ENCODE measurements around the gene FAM118A. TPM values are rescaled to one million over a fixed set of nuclear protein-coding genes. Genes with fewer than 3 reads are reported as not detected.

The FAM118A gene
- total RNA-seq, 1 donor from 2014 or later, result 49.6 TPM

DNA sequence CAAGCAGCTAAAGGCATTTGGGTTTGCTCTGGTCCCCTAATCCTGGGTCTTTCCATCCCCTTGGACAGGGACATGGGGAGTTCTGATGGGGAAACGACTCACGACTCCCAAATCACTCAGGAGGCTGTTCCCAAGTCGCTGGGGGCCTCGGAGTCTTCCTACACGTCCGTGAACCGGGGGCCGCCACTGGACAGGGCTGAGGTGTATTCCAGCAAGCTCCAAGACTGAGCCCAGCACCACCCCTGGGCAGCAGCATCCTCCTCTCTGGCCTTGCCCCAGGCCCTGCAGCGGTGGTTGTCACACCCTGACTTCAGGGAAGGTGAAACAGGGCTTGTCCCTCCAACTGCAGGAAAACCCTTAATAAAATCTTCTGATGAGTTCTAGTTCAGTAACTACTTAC lies 14.2 kb upstream of the FAM118A start:
- DNase-seq (ENCODE audit: extremely low spot score in 2 of 2), result no peak
- Histone ChIP-seq H3K9me3 (no peaks in the 10 kb centered on the region), H3K36me3 (no peaks in the 10 kb centered on the region), H3K27me3 (no peaks in the 10 kb centered on the region), H3K27ac (no peak overlapping the region), H3K4me3 (no peak overlapping the region), H3K4me1 (no peaks in the 10 kb centered on the region)
- no peak for TF ChIP-seq POLR2AphosphoS5 (IDR thresholded peaks at IDR 0.05; ENCODE audit: insufficient read depth in 1 of 2, low read depth in 1 of 2)
- intact Hi-C loops (cut with DNase I), result no loop called here

DNA sequence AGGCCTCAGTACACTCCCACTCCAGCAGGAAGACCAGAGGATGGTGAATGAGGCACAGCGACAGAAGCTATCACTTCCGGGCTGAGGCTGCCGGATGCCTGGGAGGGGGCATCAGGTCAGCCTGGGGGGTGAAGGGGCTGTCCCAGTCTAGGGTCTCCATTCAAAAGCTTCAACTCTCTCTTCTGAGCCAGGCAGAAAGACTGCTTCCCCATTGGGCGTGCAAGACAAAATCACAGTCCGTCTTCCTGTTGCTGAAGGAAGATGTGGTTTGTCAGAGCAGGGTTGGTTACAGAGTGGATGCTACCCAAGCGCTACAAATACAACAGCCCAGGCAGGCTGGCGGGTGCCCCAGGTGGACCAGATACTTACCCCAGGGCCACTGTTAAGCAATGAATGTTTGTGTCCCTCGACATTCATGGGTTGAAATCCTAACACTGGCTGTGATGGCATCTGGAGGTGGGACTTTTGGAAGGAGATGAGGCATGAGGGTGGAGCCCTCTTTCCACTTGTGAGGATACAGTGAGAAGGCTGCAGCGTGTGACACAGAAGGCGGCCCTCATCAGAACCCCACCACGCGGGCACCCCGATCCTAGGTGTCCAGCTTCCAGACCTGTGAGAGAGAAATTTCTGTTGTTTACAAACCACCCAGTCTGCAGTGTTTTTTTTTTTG lies 13.0 kb upstream of the FAM118A start:
- no peaks in the 10 kb centered on the region for H3K27me3 ChIP-seq
- DNase-seq (ENCODE audit: extremely low spot score in 2 of 2), result no peak
- no peaks in the 10 kb centered on the region for H3K4me1 ChIP-seq
- no peaks in the 10 kb centered on the region for H3K9me3 ChIP-seq
- H3K36me3 ChIP-seq, result no peaks in the 10 kb centered on the region
- no peak overlapping the region for H3K27ac ChIP-seq
- intact Hi-C loops (cut with DNase I), result no loop called here
- TF ChIP-seq, protein P1, sequence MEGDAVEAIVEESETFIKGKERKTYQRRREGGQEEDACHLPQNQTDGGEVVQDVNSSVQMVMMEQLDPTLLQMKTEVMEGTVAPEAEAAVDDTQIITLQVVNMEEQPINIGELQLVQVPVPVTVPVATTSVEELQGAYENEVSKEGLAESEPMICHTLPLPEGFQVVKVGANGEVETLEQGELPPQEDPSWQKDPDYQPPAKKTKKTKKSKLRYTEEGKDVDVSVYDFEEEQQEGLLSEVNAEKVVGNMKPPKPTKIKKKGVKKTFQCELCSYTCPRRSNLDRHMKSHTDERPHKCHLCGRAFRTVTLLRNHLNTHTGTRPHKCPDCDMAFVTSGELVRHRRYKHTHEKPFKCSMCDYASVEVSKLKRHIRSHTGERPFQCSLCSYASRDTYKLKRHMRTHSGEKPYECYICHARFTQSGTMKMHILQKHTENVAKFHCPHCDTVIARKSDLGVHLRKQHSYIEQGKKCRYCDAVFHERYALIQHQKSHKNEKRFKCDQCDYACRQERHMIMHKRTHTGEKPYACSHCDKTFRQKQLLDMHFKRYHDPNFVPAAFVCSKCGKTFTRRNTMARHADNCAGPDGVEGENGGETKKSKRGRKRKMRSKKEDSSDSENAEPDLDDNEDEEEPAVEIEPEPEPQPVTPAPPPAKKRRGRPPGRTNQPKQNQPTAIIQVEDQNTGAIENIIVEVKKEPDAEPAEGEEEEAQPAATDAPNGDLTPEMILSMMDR (IDR thresholded peaks at IDR 0.05), result no peak
- TF ChIP-seq POLR2AphosphoS5 (IDR thresholded peaks at IDR 0.05; ENCODE audit: insufficient read depth in 1 of 2, low read depth in 1 of 2), result no peak
- no peak for TF ChIP-seq POLR2A (IDR thresholded peaks at IDR 0.05)
- H3K4me3 ChIP-seq, result no peak overlapping the region

DNA sequence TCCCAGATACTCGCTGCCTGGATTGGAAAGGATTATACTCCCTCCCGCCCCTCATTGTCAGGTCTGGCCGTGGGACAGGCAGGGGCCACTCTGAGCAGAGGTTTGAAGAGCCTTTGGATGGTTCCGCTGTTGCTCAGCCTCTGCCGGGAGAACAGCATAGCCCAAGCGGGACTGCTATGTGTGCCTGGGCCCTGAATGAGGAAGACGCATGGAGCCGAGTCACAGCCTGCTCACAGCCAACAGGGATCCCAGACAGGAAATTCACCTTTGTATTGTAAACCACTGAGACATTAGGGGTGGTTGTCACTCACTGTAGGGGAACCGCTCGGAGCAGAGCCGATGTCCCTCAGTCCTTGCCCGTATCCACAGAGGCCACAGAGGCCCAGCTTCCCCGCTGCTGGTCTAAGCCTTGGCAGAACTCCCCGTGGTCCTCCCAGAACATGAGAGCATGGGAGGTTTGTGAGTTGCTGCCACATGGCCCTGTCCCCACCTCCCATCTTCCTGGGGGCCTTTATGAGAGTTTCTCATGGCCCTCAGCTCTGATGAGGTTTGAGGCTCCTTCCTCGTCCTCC lies 10.7 kb upstream of the FAM118A start:
- no peak overlapping the region for H3K27ac ChIP-seq
- no peaks in the 10 kb centered on the region for H3K4me1 ChIP-seq
- TF ChIP-seq, protein P1 (IDR thresholded peaks at IDR 0.05), result no peak
- TF ChIP-seq POLR2AphosphoS5 (IDR thresholded peaks at IDR 0.05; ENCODE audit: insufficient read depth in 1 of 2, low read depth in 1 of 2) (no peak), POLR2A (IDR thresholded peaks at IDR 0.05) (no peak)
- no peaks in the 10 kb centered on the region for H3K36me3 ChIP-seq
- H3K9me3 ChIP-seq, result no peaks in the 10 kb centered on the region
- H3K4me3 ChIP-seq, result no peak overlapping the region
- intact Hi-C loops (cut with DNase I), result no loop called here
- DNase-seq (ENCODE audit: extremely low spot score in 2 of 2), result no peak
- no peaks in the 10 kb centered on the region for H3K27me3 ChIP-seq

DNA sequence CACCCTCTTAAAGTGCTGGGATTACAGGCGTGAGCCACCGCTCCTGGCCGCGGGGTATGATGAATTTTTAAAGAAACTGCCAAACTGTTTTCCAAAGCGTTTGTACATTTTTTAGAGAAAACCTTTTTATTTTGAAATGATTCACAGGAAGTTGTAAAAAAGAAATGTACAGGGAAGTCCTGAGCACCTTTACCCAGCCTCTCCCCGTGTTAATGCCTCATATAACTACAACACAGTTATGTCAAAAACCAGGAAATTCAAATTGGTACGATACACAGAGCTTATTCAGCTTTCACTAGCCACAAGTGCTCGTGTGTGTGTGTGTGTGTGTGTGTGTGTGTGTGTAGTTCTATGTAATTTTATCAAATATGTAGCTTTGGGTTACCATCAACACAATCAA lies 7.0 kb upstream of the FAM118A start:
- Histone ChIP-seq H3K27ac (no peak overlapping the region), H3K4me1 (no peaks in the 10 kb centered on the region), H3K36me3 (no peaks in the 10 kb centered on the region), H3K4me3 (no peak overlapping the region), H3K27me3 (no peaks in the 10 kb centered on the region), H3K9me3 (no peaks in the 10 kb centered on the region)
- intact Hi-C loops (cut with DNase I), result no loop called here
- DNase-seq (ENCODE audit: extremely low spot score in 2 of 2), result no peak
- TF ChIP-seq POLR2A (IDR thresholded peaks at IDR 0.05) (no peak), POLR2AphosphoS5 (IDR thresholded peaks at IDR 0.05; ENCODE audit: insufficient read depth in 1 of 2, low read depth in 1 of 2) (no peak)

DNA sequence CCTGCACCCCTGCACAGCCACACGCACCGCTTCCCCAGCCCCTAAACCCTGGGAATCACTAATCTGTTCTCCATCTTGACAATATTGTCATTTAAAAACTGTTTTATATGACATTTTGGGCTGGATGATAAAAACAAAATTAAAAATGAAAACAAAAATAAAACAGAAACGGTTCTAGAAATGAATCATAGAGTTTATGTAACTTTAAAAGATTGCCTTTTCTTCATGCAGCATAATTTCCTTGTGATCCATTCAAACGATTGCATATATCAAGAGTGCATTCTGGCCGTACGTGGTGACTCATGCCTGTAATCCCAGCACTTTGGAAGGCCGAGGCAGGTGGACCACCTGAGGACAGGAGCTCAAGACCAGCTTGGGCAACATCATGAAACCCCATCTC lies 6.6 kb upstream of the FAM118A start:
- no peaks in the 10 kb centered on the region for H3K27me3 ChIP-seq
- no peaks in the 10 kb centered on the region for H3K36me3 ChIP-seq
- no peak for DNase-seq (ENCODE audit: extremely low spot score in 2 of 2)
- H3K4me3 ChIP-seq, result no peak overlapping the region
- TF ChIP-seq, protein P1 (IDR thresholded peaks at IDR 0.05), result no peak
- no peak for TF ChIP-seq POLR2A (IDR thresholded peaks at IDR 0.05)
- TF ChIP-seq POLR2AphosphoS5 (IDR thresholded peaks at IDR 0.05; ENCODE audit: insufficient read depth in 1 of 2, low read depth in 1 of 2), result no peak
- intact Hi-C loops (cut with DNase I), result no loop called here
- H3K27ac ChIP-seq, result no peak overlapping the region
- no peaks in the 10 kb centered on the region for H3K4me1 ChIP-seq
- no peaks in the 10 kb centered on the region for H3K9me3 ChIP-seq

DNA sequence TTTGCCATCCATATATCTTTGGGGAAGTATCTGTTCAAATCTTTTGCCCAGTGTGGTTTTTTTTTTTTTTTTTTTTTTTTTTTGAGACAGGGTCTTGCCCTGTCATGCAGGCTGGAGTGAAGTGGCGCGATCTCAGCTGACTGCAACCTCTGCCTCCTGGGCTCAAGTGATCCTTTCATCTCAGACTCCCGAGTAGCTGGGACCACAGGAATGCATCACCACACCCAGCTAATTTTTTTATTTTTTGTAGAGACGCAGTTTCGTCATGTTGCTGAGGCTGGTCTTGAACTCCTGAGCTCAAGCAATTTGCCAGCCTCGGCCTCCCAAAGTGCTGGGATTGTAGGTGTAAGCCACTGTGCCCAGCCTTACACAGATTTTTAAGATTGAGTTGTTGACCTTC lies 4.8 kb upstream of the FAM118A start:
- no peak for DNase-seq (ENCODE audit: extremely low spot score in 2 of 2)
- intact Hi-C loops (cut with DNase I), result no loop called here
- H3K36me3 ChIP-seq, result no peaks in the 10 kb centered on the region
- TF ChIP-seq POLR2A (IDR thresholded peaks at IDR 0.05), result no peak
- H3K4me3 ChIP-seq, result no peak overlapping the region
- H3K27me3 ChIP-seq, result no peaks in the 10 kb centered on the region
- no peaks in the 10 kb centered on the region for H3K9me3 ChIP-seq
- no peak overlapping the region for H3K27ac ChIP-seq
- peaks cover 7% of the 10 kb centered on the region for H3K4me1 ChIP-seq
